Chondrocyte (in vitro differentiated cells): ENCODE results near the gene GARNL3. TPM values are rescaled to one million over a fixed set of nuclear protein-coding genes. Genes with fewer than 3 reads are reported as not detected.

Experiments
- DNase-seq: peaks from one replicate; pipeline ENCODE4 v3.0.0; 2021; ENCODE audit warnings: mixed read lengths, low spot score
- H3K27ac Mint-ChIP-seq: one replicate; pipeline ENCODE4 v1.8.0; 2021; ENCODE audit warnings: mild to moderate bottlenecking, moderate library complexity, mixed read lengths; ENCODE audit not compliant: unreplicated experiment
- H3K27me3 Mint-ChIP-seq: 2 replicates; pipeline ENCODE4 v1.8.0; 2021; ENCODE audit warnings: low read depth, mixed read lengths
- H3K36me3 Mint-ChIP-seq: 2 replicates; pipeline ENCODE4 v1.8.0; 2021; ENCODE audit warnings: low read depth, mixed read lengths
- H3K4me1 Mint-ChIP-seq: 2 replicates; pipeline ENCODE4 v1.8.0; 2021; ENCODE audit warnings: low read depth, mild to moderate bottlenecking, mixed read lengths
- H3K4me3 Mint-ChIP-seq: one replicate; pipeline ENCODE4 v1.8.0; 2021; ENCODE audit warnings: mild to moderate bottlenecking, moderate library complexity, mixed read lengths; ENCODE audit not compliant: unreplicated experiment
- H3K9me3 Mint-ChIP-seq: 2 replicates; pipeline ENCODE4 v1.8.0; 2021; ENCODE audit warnings: low read depth, mixed read lengths
- total RNA-seq: library from RNA; stranded (reverse); gene quantifications from 3 replicates; pipeline ENCODE4 v1.2.1, GENCODE V29; 2021
- TF ChIP-seq, protein P1 (sequence below): fragments of 200-600 bp; sonication (generic); IDR thresholded peaks from 2 replicates; pipeline ENCODE4 v1.5.0; 2021; ENCODE audit warnings: antibody characterized with exemption, mild to moderate bottlenecking, moderate library complexity

GARNL3 gene
- total RNA-seq, 1 donor from 2014 or later = 8.9 TPM

- peaks cover 1% of the 10 kb centered on the region for H3K36me3 Mint-ChIP-seq
- H3K27ac Mint-ChIP-seq = no peak overlapping the region
Observed at GRCh38 chr9:127389381-127390247, 125.0 kb downstream of the GARNL3 start.

GRCh38 chr9:127390248-127390545 is 125.6 kb downstream of the GARNL3 start:
- Mint-ChIP-seq H3K27me3 (peaks cover 2% of the 10 kb centered on the region), H3K36me3 (peaks cover 1% of the 10 kb centered on the region), H3K4me3 (no peak overlapping the region), H3K27ac (no peak overlapping the region), H3K4me1 (peaks cover 18% of the 10 kb centered on the region), H3K9me3 (no peaks in the 10 kb centered on the region)
- TF ChIP-seq, protein P1, sequence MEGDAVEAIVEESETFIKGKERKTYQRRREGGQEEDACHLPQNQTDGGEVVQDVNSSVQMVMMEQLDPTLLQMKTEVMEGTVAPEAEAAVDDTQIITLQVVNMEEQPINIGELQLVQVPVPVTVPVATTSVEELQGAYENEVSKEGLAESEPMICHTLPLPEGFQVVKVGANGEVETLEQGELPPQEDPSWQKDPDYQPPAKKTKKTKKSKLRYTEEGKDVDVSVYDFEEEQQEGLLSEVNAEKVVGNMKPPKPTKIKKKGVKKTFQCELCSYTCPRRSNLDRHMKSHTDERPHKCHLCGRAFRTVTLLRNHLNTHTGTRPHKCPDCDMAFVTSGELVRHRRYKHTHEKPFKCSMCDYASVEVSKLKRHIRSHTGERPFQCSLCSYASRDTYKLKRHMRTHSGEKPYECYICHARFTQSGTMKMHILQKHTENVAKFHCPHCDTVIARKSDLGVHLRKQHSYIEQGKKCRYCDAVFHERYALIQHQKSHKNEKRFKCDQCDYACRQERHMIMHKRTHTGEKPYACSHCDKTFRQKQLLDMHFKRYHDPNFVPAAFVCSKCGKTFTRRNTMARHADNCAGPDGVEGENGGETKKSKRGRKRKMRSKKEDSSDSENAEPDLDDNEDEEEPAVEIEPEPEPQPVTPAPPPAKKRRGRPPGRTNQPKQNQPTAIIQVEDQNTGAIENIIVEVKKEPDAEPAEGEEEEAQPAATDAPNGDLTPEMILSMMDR = no peak
- DNase-seq = no peak

More at GRCh38 chr9:127389381-127390247, 125.0 kb downstream of the GARNL3 start:
- no peak for DNase-seq
- TF ChIP-seq, protein P1 = no peak
- Mint-ChIP-seq H3K4me3 (no peak overlapping the region), H3K9me3 (no peaks in the 10 kb centered on the region), H3K27me3 (peaks cover 3% of the 10 kb centered on the region), H3K4me1 (peaks cover 18% of the 10 kb centered on the region)

GRCh38 chr9:127390563-127390962 is 126.0 kb downstream of the GARNL3 start:
- Mint-ChIP-seq H3K4me1 (peaks cover 18% of the 10 kb centered on the region), H3K36me3 (peaks cover 1% of the 10 kb centered on the region), H3K9me3 (no peaks in the 10 kb centered on the region), H3K27ac (no peak overlapping the region), H3K4me3 (no peak overlapping the region), H3K27me3 (peaks cover 2% of the 10 kb centered on the region)
- TF ChIP-seq, protein P1 = no peak
- no peak for DNase-seq

DNA sequence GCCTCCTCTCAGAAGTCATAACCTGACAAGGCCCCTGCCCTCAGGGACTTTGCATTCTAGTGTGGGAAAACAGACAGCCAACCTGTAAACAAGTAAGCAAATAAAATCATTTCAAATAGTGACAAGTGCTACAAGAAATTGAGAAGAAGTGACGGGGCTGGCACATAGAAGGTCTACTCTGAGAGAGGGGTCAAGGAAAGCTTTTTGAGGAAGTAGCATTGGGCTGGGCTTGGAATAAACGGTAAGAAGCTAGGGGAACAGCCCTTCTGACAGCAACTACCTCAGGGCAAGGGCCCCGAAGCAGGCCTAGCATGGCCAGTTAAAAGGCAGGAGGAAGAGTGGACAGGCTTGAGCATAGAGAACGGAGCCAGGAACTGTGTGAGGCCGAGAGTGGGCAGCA is 127.6 kb downstream of the GARNL3 start:
- H3K27me3 Mint-ChIP-seq = no peaks in the 10 kb centered on the region
- peaks cover 1% of the 10 kb centered on the region for H3K36me3 Mint-ChIP-seq
- no peak for DNase-seq
- H3K4me1 Mint-ChIP-seq = peaks cover 24% of the 10 kb centered on the region
- H3K9me3 Mint-ChIP-seq = no peaks in the 10 kb centered on the region
- TF ChIP-seq, protein P1 = no peak
- no peak overlapping the region for H3K4me3 Mint-ChIP-seq
- no peak overlapping the region for H3K27ac Mint-ChIP-seq

- H3K36me3 Mint-ChIP-seq = peaks cover 1% of the 10 kb centered on the region
- no peaks in the 10 kb centered on the region for H3K9me3 Mint-ChIP-seq
- peaks cover 22% of the 10 kb centered on the region for H3K4me1 Mint-ChIP-seq
- no peak overlapping the region for H3K4me3 Mint-ChIP-seq
- DNase-seq = no peak
- no peak overlapping the region for H3K27ac Mint-ChIP-seq
- TF ChIP-seq, protein P1 = no peak
- no peaks in the 10 kb centered on the region for H3K27me3 Mint-ChIP-seq
Observed at GRCh38 chr9:127392976-127393375, 128.4 kb downstream of the GARNL3 start.
